AG04450 (cell line): ENCODE data around the gene FOXJ3. TPM values are rescaled to one million over a fixed set of nuclear protein-coding genes. Genes with fewer than 3 reads are reported as not detected.

Experiments used
- CTCF ChIA-PET: fragments of 300-600, 350-600 bp; formaldehyde crosslinking; extraction: SDS; loops from one replicate; lab custom pipeline; 2022; ENCODE audit warnings: antibody characterized with exemption, inconsistent platforms; lab: Charles Lee
- POLR2A ChIA-PET: fragments of 350-600 bp; formaldehyde crosslinking; extraction: SDS; loops from one replicate; lab custom pipeline; 2021; ENCODE audit warnings: antibody characterized with exemption, inconsistent platforms; lab: Yijun Ruan, JAX
- DNase-seq: peaks from one replicate; pipeline ENCODE4 v3.0.0-alpha.2; 2011; ENCODE audit warnings: low read depth, low spot score
- H3K27ac ChIP-seq: one replicate; pipeline ENCODE4 v1.5.1; 2012; ENCODE audit warnings: low read depth, low read length, control low read depth
- H3K27me3 ChIP-seq: one replicate; pipeline ENCODE4 v1.6.0; 2012; ENCODE audit warnings: low read length; ENCODE audit not compliant: control insufficient read depth, insufficient read depth
- H3K4me3 ChIP-seq: 2 replicates; pipeline ENCODE4 v1.5.1; 2011; ENCODE audit warnings: mild to moderate bottlenecking, low read depth, low read length, control low read depth
- H3K9me3 ChIP-seq: 2 replicates; pipeline ENCODE4 v1.5.1; 2012; ENCODE audit warnings: low read length; ENCODE audit not compliant: control insufficient read depth, insufficient read depth
- CTCF ChIP-seq: IDR thresholded peaks from 2 replicates; pipeline ENCODE4 v1.5.1; 2011; ENCODE audit warnings: low read depth, low read length, control low read depth, inconsistent platforms
- polyA plus RNA-seq: library from polyadenylated mRNA; depleted of rRNA; stranded (reverse); fragments of >200 nt; gene quantifications from 2 replicates; pipeline ENCODE4 v1.2.3, GENCODE V29; 2011

FOXJ3 gene
- polyA plus RNA-seq, 1 experiment: 36.2 TPM

DNA sequence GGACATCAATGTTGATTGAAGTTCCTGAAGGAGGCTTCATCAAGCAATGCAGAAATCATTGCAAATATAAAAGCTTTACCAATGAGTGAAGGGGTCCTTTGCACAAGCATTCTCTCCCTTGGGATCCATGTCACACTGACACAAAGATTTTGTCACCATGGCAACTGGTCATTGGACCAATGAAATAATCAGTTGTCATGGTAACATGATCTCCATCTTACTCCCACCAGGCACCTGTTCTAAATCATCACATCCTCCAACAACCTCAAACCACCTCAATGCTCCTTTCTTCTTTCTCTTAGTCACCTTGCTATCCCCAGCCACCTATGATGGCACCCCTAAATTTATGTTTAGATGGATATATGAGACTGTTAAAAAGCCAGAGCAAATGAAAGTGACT, 13.5 kb upstream of the FOXJ3 start:
- no peak for TF ChIP-seq CTCF
- Histone ChIP-seq H3K4me3 (no peak overlapping the region), H3K9me3 (no peaks in the 10 kb centered on the region), H3K27ac (no peak overlapping the region), H3K27me3 (peaks cover 4% of the 10 kb centered on the region)
- DNase-seq: no peak
- POLR2A ChIA-PET: no interaction called here
- CTCF ChIA-PET: no interaction called here

- CTCF ChIA-PET: no interaction called here
- POLR2A ChIA-PET: no interaction called here
- Histone ChIP-seq H3K9me3 (no peaks in the 10 kb centered on the region), H3K27me3 (peaks cover 4% of the 10 kb centered on the region), H3K27ac (no peak overlapping the region), H3K4me3 (no peak overlapping the region)
- TF ChIP-seq CTCF: no peak
- no peak for DNase-seq
Observed at GRCh38 chr1:42343049-42343448, 8.0 kb upstream of the FOXJ3 start.

- H3K9me3 ChIP-seq: no peaks in the 10 kb centered on the region
- DNase-seq: no peak
- H3K27ac ChIP-seq: no peak overlapping the region
- ChIA-PET POLR2A (no interaction called here), CTCF (no interaction called here)
- H3K4me3 ChIP-seq: no peak overlapping the region
- peaks cover 4% of the 10 kb centered on the region for H3K27me3 ChIP-seq
- no peak for TF ChIP-seq CTCF
Observed at GRCh38 chr1:42340901-42341300, 5.9 kb upstream of the FOXJ3 start.

GRCh38 chr1:42340093-42340492, 5.1 kb upstream of the FOXJ3 start:
- Histone ChIP-seq H3K27ac (no peak overlapping the region), H3K9me3 (no peaks in the 10 kb centered on the region; the same call in 1 of the 2 replicates), H3K4me3 (no peak overlapping the region), H3K27me3 (no peaks in the 10 kb centered on the region)
- ChIA-PET CTCF (interaction anchor here (0.9 to 1.2 kb wide), 2 partner anchors 193 to 270 kb away, joined by 3 to 4 read pairs; no protein-coding TSS in a partner anchor), POLR2A (no interaction called here)
- no peak for TF ChIP-seq CTCF
- no peak for DNase-seq

DNA sequence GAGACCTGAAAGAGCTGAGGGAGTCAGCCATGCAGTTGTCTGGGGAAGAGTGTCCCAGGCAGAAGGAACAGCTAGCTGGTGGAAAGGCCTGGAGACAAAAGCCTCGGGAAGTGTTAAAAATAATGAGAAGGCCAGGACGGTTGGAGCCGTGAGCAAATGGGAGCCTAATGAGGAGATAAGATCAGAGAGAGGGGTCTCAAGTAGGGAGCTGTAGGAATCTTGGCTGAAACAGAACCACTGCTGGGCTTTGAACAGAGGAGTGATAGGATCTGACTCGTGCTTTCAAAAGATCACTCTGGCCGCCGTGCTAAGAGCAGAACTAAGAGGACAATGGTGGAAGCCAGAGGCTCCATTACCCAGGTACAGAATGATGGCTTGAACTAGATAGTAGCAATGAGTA, 1.9 kb upstream of the FOXJ3 start:
- H3K9me3 ChIP-seq: no peaks in the 10 kb centered on the region; the same call in 1 of the 2 replicates
- no peak for TF ChIP-seq CTCF
- ChIA-PET POLR2A (no interaction called here), CTCF (interaction anchor here (2.3 kb wide), 1 partner anchor 164 kb away, joined by 13 read pairs; no protein-coding TSS in a partner anchor)
- H3K27ac ChIP-seq: no peak overlapping the region
- no peaks in the 10 kb centered on the region for H3K27me3 ChIP-seq
- no peak overlapping the region for H3K4me3 ChIP-seq
- no peak for DNase-seq
